HepG2 (cell line): ENCODE data around the gene RTF1. TPM values are rescaled to one million over a fixed set of nuclear protein-coding genes. Genes with fewer than 3 reads are reported as not detected.

ENCODE experiments used
- BCLAF1 ChIP-seq: fragments of 450-650 bp; IDR thresholded peaks from 2 replicates; pipeline ENCODE4 v1.6.1; 2017; ENCODE audit warnings: mild to moderate bottlenecking
- BHLHE40 ChIP-seq: IDR thresholded peaks from 2 replicates; pipeline ENCODE4 v1.6.1; 2011; ENCODE audit warnings: low read length, improper control_type of control experiment
- FOXA1 ChIP-seq, 2 experiments: fragments of 450-650 bp in 1 of 2; sonication (generic) in 1 of 2; formaldehyde crosslinking in 1 of 2; IDR thresholded peaks; 2 replicates each; pipeline versions ENCODE4 v1.4.0 to v1.6.1; 2016 to 2020; ENCODE audit warnings: missing genetic modification reagents in 1 of 2
- HHEX ChIP-seq: IDR thresholded peaks from 2 replicates; pipeline ENCODE4 v1.6.1; 2016; ENCODE audit warnings: control low read depth
- HNF1A ChIP-seq, 2 experiments: sonication (generic) in 1 of 2; formaldehyde crosslinking in 1 of 2; IDR thresholded peaks; 2 replicates each; pipeline versions ENCODE4 v1.4.0 to v1.6.1; 2016 to 2020; ENCODE audit warnings: borderline replicate concordance in 1 of 2, low read depth in 1 of 2, mild to moderate bottlenecking in 1 of 2, missing genetic modification reagents in 1 of 2
- HNRNPH1 ChIP-seq: fragments of 200-400 bp; formaldehyde crosslinking; optimal IDR thresholded peaks from 2 replicates; pipeline ENCODE3; 2017; ENCODE audit warnings: mild to moderate bottlenecking, low read depth, low read length
- MED13 ChIP-seq: sonication (generic); formaldehyde crosslinking; IDR thresholded peaks from 2 replicates; pipeline ENCODE4 v1.5.0; 2020; ENCODE audit warnings: missing genetic modification reagents
- MZF1 ChIP-seq: sonication (generic); formaldehyde crosslinking; IDR thresholded peaks from 2 replicates; pipeline ENCODE4 v1.8.1; 2023; ENCODE audit warnings: mild to moderate bottlenecking, missing genetic modification reagents, borderline replicate concordance
- PPARG ChIP-seq: conservative IDR thresholded peaks from 2 replicates; pipeline ENCODE4 v1.6.1; 2016; ENCODE audit warnings: missing biosample characterization, missing genetic modification reagents
- PRDM4 ChIP-seq: sonication (generic); formaldehyde crosslinking; IDR thresholded peaks from 2 replicates; pipeline ENCODE4 v1.9.0; 2021; ENCODE audit warnings: missing genetic modification reagents, borderline replicate concordance
- RBFOX2 ChIP-seq: fragments of 200-400 bp; formaldehyde crosslinking; IDR thresholded peaks from 2 replicates; pipeline ENCODE4 v1.6.1; 2017; ENCODE audit warnings: low read depth, mild to moderate bottlenecking, low read length
- SUZ12 ChIP-seq: fragments of 150-350 bp; IDR thresholded peaks from 2 replicates; pipeline ENCODE4 v1.6.1; 2014; ENCODE audit warnings: low read depth, low read length
- ZNF281 ChIP-seq: sonication (generic); formaldehyde crosslinking; IDR thresholded peaks from 2 replicates; pipeline ENCODE4 v1.4.0; 2020; ENCODE audit warnings: missing genetic modification reagents, borderline replicate concordance
- ZNF552 ChIP-seq: sonication (generic); formaldehyde crosslinking; IDR thresholded peaks from 2 replicates; pipeline ENCODE4 v1.9.0; 2022; ENCODE audit warnings: missing genetic modification reagents, mild to moderate bottlenecking, borderline replicate concordance
- ZNF563 ChIP-seq: sonication (generic); formaldehyde crosslinking; IDR thresholded peaks from 2 replicates; pipeline ENCODE4 v1.8.0; 2022; ENCODE audit warnings: mild to moderate bottlenecking, moderate library complexity, missing genetic modification reagents
- polyA plus RNA-seq, 8 experiments: library from polyadenylated mRNA; depleted of rRNA in 3 of 8; stranded (reverse) in 7 of 8; unstranded in 1 of 8; fragments of >200 nt; fragmentation: Illumina TruSeq in 4 of 8; extraction: Trizol in 4 of 8; gene quantifications; 2 replicates each; pipeline versions ENCODE4 v1.2.1 to v1.2.3, GENCODE V29; 2011 to 2016; ENCODE audit warnings: low read depth in 4 of 8, missing spikeins in 1 of 8, mixed read lengths in 1 of 8; ENCODE audit not compliant: insufficient read depth in 1 of 8
- total RNA-seq, 5 experiments: library from RNA; depleted of rRNA; stranded (reverse); fragments of >200 nt; fragmentation: Illumina TruSeq; extraction: Trizol; gene quantifications; 2 replicates each; pipeline ENCODE4 v1.2.3, GENCODE V29; 2016; ENCODE audit warnings: low read depth in 1 of 5

RTF1 gene
- total and polyA plus RNA-seq, 2 of the 13 experiments (the other 11 are each of a cell fraction or from before 2014, with no cell fraction given) = 13.9 to 17.9 TPM

- TF ChIP-seq PPARG (CRISPR knock-in tag) (no peak), HNRNPH1 (no peak), ZNF563 (no peak), BHLHE40 (no peak), FOXA1 (IDR thresholded peaks at IDR 0.05) (no peak), FOXA1 (CRISPR knock-in tag; IDR thresholded peaks at IDR 0.05) (0 out of 2 replicates have a peak, but pooled peaks have one; percentile 11), ZNF281 (CRISPR knock-in tag) (peak; percentile 33; the same call in 1 of the 2 replicates), ZNF552 (CRISPR knock-in tag) (no peak), MZF1 (CRISPR knock-in tag) (0 out of 2 replicates have a peak, but pooled peaks have one; percentile 35), HNF1A (IDR thresholded peaks at IDR 0.05; ENCODE audit: low read depth) (no peak), HNF1A (CRISPR knock-in tag; IDR thresholded peaks at IDR 0.05; ENCODE audit: borderline replicate concordance) (no peak; the same call in 1 of the 2 replicates), RBFOX2 (peak; percentile 52; the same call in 1 of the 2 replicates), PRDM4 (CRISPR knock-in tag) (no peak), MED13 (CRISPR knock-in tag) (no peak), BCLAF1 (no peak), SUZ12 (no peak), HHEX (CRISPR knock-in tag) (no peak)
Observed at GRCh38 chr15:41494190-41494921, 77.5 kb downstream of the RTF1 start (continued).
